Colonic mucosa (tissue), 4 donors: ENCODE measurements around the gene GORASP1. TPM values are rescaled to one million over a fixed set of nuclear protein-coding genes. Genes with fewer than 3 reads are reported as not detected.

Experiments used
- DNase-seq: peaks from one replicate; pipeline ENCODE4 v3.0.0-alpha.2; 2020
- H3K27ac ChIP-seq: fragments of 200-600 bp; one replicate; pipeline ENCODE4 v1.8.0; 2021
- H3K27me3 ChIP-seq: fragments of 200-600 bp; one replicate; pipeline ENCODE4 v1.8.0; 2021
- H3K36me3 ChIP-seq: fragments of 200-600 bp; one replicate; pipeline ENCODE4 v1.8.0; 2021
- H3K4me1 ChIP-seq: fragments of 200-600 bp; one replicate; pipeline ENCODE4 v1.8.0; 2021; ENCODE audit warnings: mild to moderate bottlenecking
- H3K4me3 ChIP-seq: fragments of 200-600 bp; one replicate; pipeline ENCODE4 v1.8.0; 2021
- H3K9ac ChIP-seq, 2 donors: one replicate each; pipeline ENCODE4 v1.7.0; 2013; ENCODE audit warnings: control low read depth in 2 of 2, low read depth in 2 of 2, low read length in 2 of 2
- H3K9me3 ChIP-seq: fragments of 200-600 bp; one replicate; pipeline ENCODE4 v1.8.0; 2021
- intact Hi-C: fragments of 100-400 bp; cut with DNase I; formaldehyde crosslinking; loops from one replicate; pipeline ENCODE4 v1.14.1; 2022
- total RNA-seq, 2 donors: library from RNA; stranded (reverse); fragmentation: NEBNext Ultra II Directional in 1 of 2; extraction: Animal tissue kit (Norgen Biotek cat#: 25700) in 1 of 2; gene quantifications; one replicate each; pipeline ENCODE4 v1.2.1, GENCODE V29; 2021
- TF ChIP-seq, protein P1 (sequence below): fragments of 200-600 bp; IDR thresholded peaks from one replicate; pipeline ENCODE4 v1.8.0; 2022; ENCODE audit warnings: antibody characterized with exemption, mild to moderate bottlenecking
- donor health status: healthy.
- donor health status: DM: no; HTN: no; CAD: no.
- donor health status: DM: no; HTN: no; CAD: no.

GORASP1 gene
- total RNA-seq, 2 donors from 2014 or later, result 84.2 to 106 TPM

DNA sequence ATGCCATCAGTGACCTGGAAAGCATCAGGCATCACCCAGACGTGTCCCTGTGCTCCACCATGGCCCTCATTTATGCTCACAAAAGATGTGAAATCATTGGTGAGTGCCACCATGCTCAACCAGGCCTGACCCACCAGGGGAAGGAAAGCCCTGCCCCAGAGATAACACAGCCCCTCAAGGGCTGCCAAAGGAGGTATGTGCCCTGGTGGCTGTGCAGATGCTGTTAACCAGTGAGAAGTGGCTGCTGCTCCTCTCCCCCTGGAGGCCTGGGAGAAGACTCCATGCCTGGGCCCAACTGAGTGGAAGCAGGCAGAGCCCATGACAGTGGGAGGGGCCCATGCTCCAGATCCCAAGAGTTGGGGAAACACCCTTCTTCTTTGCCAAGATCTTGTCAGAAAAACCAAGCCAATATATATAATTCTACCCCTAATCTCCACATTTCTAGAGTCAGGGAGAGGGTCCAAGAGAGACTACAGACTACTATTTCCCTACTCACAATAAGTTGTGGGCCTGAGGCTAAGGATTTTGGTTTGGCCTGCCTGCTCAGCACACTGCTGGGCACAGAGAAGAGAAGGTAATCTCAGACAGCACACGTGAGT lies 2.7 kb upstream of the GORASP1 start:
- H3K36me3 ChIP-seq, result no peaks in the 10 kb centered on the region
- DNase-seq, result no peak
- no peaks in the 10 kb centered on the region for H3K9me3 ChIP-seq
- no peak overlapping the region for H3K4me3 ChIP-seq
- TF ChIP-seq, protein P1, sequence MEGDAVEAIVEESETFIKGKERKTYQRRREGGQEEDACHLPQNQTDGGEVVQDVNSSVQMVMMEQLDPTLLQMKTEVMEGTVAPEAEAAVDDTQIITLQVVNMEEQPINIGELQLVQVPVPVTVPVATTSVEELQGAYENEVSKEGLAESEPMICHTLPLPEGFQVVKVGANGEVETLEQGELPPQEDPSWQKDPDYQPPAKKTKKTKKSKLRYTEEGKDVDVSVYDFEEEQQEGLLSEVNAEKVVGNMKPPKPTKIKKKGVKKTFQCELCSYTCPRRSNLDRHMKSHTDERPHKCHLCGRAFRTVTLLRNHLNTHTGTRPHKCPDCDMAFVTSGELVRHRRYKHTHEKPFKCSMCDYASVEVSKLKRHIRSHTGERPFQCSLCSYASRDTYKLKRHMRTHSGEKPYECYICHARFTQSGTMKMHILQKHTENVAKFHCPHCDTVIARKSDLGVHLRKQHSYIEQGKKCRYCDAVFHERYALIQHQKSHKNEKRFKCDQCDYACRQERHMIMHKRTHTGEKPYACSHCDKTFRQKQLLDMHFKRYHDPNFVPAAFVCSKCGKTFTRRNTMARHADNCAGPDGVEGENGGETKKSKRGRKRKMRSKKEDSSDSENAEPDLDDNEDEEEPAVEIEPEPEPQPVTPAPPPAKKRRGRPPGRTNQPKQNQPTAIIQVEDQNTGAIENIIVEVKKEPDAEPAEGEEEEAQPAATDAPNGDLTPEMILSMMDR, result no peak
- no peaks in the 10 kb centered on the region for H3K4me1 ChIP-seq
- no peak overlapping the region for H3K27ac ChIP-seq
- intact Hi-C loops, result no loop called here
- H3K9ac ChIP-seq, result no peak overlapping the region
- no peaks in the 10 kb centered on the region for H3K27me3 ChIP-seq

DNA sequence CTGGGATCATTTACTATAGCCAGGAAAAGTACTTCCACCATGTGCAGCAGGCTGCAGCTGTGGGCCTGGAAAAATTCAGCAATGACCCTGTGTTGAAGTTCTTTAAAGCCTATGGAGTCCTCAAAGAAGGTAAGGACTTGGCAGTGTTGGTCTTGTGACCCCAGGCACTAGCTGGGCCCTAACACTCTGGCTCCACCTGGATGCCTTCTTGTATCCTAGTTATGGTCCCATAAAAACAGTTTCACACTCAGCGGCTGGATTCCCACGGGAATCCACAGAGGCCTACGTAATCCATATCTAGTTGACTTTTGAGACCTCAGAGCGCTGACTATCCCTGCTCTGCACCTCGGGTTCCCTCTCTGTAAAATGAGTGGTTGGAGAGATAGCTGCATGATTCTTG lies 1.7 kb upstream of the GORASP1 start:
- H3K27me3 ChIP-seq, result no peaks in the 10 kb centered on the region
- no peak overlapping the region for H3K9ac ChIP-seq
- peak; percentile 11 for DNase-seq
- no peak overlapping the region for H3K27ac ChIP-seq
- intact Hi-C loops, result no loop called here
- H3K4me3 ChIP-seq, result no peak overlapping the region
- H3K36me3 ChIP-seq, result no peaks in the 10 kb centered on the region
- TF ChIP-seq, protein P1, result no peak
- H3K4me1 ChIP-seq, result no peaks in the 10 kb centered on the region
- no peaks in the 10 kb centered on the region for H3K9me3 ChIP-seq

DNA sequence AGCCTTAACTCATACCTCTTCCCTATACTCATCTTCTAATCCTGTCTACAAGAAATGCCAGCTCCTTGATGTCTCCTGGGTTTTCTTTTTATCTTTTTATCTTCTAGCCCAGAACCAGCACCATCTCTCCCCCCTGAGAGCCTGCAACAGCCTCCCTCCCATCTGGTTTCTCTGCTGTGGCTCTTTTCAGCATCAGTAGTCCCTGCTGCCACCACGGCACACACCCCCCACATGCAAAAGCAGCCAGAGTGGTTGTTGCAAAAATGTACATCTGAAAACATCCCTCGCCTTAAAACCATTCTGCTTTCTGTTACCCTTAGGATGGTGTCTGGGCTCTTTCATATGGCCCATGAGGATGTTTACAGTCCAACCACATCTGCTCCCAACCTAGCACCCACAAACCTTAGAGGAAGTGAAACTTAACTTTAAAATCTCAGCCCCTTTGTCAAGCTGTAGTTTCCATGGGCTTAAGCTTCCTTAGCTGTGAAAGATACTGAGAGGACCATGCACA lies 828 bp upstream of the GORASP1 start:
- intact Hi-C loops, result no loop called here
- H3K27ac ChIP-seq, result peak overlapping the region; percentile 94
- H3K9ac ChIP-seq, result peak overlapping the region; percentile 90 to 96
- H3K36me3 ChIP-seq, result no peaks in the 10 kb centered on the region
- no peaks in the 10 kb centered on the region for H3K9me3 ChIP-seq
- no peaks in the 10 kb centered on the region for H3K4me1 ChIP-seq
- H3K4me3 ChIP-seq, result peak overlapping the region; percentile 91
- TF ChIP-seq, protein P1, result no peak
- DNase-seq, result peak; percentile 18
- no peaks in the 10 kb centered on the region for H3K27me3 ChIP-seq

DNA sequence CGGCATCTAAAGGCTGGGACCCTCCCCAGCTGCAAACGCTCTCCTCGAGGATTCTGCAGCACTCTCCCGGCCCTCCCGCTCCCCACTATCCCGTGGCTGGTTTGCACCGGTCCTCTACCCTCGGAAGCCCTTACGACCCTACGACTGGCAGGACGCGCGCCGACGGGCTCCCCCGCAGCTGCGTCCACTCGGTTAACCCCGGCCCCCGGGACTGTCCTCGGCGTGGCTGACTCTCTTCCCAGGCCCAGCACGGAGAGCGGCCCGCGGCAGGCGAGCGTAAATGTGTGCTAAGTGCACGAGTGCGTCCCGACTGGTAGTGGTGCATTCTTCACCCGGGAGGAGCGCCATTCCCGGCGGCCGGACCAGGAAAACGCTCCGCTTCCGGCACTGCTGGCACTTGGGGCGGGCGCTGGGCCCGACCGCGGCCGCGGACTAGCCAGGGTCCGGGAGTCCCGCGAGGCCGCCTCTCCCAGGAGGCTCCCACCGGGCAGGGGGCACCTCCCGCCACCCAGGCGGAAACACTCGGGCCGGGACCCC lies 508 bp downstream of the GORASP1 start:
- Histone ChIP-seq H3K9me3 (no peaks in the 10 kb centered on the region), H3K27me3 (no peaks in the 10 kb centered on the region), H3K9ac (peak overlapping the region; percentile 90 to 96), H3K4me1 (no peaks in the 10 kb centered on the region), H3K4me3 (peak overlapping the region; percentile 91), H3K27ac (peak overlapping the region; percentile 94), H3K36me3 (no peaks in the 10 kb centered on the region)
- intact Hi-C loops, result no loop called here
- TF ChIP-seq, protein P1, result no peak
- DNase-seq, result peak; percentile 51

DNA sequence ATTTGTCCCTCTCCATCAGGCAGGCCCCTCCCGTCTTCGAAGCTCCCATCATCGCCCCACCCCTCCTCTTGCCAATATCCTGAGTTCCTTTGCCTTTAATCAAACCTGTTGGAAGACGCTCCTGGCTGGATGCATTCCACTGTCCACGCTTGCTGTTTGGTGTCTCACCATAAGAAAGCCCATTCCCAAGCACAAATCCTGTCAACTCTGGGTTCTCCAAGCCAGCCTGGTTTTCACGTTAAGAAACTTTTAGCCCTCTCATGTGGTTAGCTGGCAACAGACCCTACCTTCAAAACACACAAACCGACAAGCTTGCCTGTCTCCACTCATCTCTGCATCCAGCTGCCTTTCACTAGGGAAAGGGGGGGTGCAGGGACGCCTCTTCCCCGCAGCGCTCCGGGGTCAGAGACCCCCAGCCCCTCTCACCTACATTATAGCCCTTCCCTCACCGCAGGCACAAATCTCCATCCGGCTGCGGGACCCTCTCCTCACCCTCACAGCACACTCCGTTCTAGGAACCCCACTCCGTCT lies 1.1 kb downstream of the GORASP1 start:
- DNase-seq, result no peak
- Histone ChIP-seq H3K27me3 (no peaks in the 10 kb centered on the region), H3K4me1 (no peaks in the 10 kb centered on the region), H3K27ac (peak overlapping the region; percentile 94), H3K36me3 (no peaks in the 10 kb centered on the region), H3K4me3 (peak overlapping the region; percentile 91), H3K9me3 (no peaks in the 10 kb centered on the region), H3K9ac (peak overlapping the region; percentile 90 to 96)
- intact Hi-C loops, result no loop called here
- TF ChIP-seq, protein P1, result no peak
